A673 (cell line): ENCODE data around the gene BABAM2. TPM values are rescaled to one million over a fixed set of nuclear protein-coding genes. Genes with fewer than 3 reads are reported as not detected.

Source experiments
- BruUV-seq: library from RNA; stranded (reverse); fragments of 400-500 nt; replicated peaks from 2 replicates; lab custom pipeline; 2021; lab: Mats Ljungman, UMichigan
- CTCF ChIA-PET: fragments of 300-600 bp; sonication (Branson Sonifier 250); formaldehyde crosslinking; loops from one replicate; lab custom pipeline; 2022; ENCODE audit warnings: antibody characterized with exemption; lab: Charles Lee
- POLR2A ChIA-PET: fragments of 300-600 bp; sonication (Branson Sonifier 250); formaldehyde crosslinking; loops from one replicate; lab custom pipeline; 2022; ENCODE audit warnings: antibody characterized with exemption; ENCODE audit not compliant: low non-redundant PET; lab: Charles Lee
- DNase-seq: peaks from one replicate; pipeline ENCODE4 v3.0.0-alpha.2; 2015; ENCODE audit warnings: low spot score
- H3K27ac ChIP-seq: fragments of 200-600 bp; sonication (generic); 2 replicates; pipeline ENCODE4 v1.5.1; 2016; ENCODE audit warnings: mixed run types, low read depth, mild to moderate bottlenecking, mixed read lengths, antibody characterized with exemption, low read length; ENCODE audit not compliant: poor library complexity, severe bottlenecking
- H3K27me3 ChIP-seq: fragments of 200-600 bp; sonication (generic); replicated peaks from 2 replicates; pipeline ENCODE4 v1.6.1; 2017; ENCODE audit warnings: mixed run types, low read depth, mild to moderate bottlenecking, mixed read lengths, antibody characterized with exemption, low read length; ENCODE audit not compliant: insufficient read depth, poor library complexity
- H3K36me3 ChIP-seq: fragments of 200-600 bp; sonication (generic); 2 replicates; pipeline ENCODE4 v1.6.1; 2016; ENCODE audit warnings: mixed run types, mild to moderate bottlenecking, mixed read lengths, antibody characterized with exemption, low read length; ENCODE audit not compliant: insufficient read depth, poor library complexity, severe bottlenecking
- H3K4me1 ChIP-seq: fragments of 200-600 bp; sonication (generic); 2 replicates; pipeline ENCODE4 v1.6.1; 2017; ENCODE audit warnings: mixed run types, mild to moderate bottlenecking, mixed read lengths, antibody characterized with exemption, low read length; ENCODE audit not compliant: insufficient read depth, poor library complexity, severe bottlenecking
- H3K4me3 ChIP-seq: fragments of 200-600 bp; sonication (generic); 2 replicates; pipeline ENCODE4 v1.5.1; 2016; ENCODE audit warnings: low read depth, mixed run types, mild to moderate bottlenecking, mixed read lengths, low read length; ENCODE audit not compliant: poor library complexity, severe bottlenecking
- H3K9me3 ChIP-seq: fragments of 200-600 bp; sonication (generic); 2 replicates; pipeline ENCODE4 v1.6.1; 2016; ENCODE audit warnings: mixed run types, low read depth, mild to moderate bottlenecking, mixed read lengths, antibody characterized with exemption, low read length; ENCODE audit not compliant: poor library complexity, severe bottlenecking
- EZH2 ChIP-seq: fragments of 200-600 bp; sonication (generic); IDR thresholded peaks from 2 replicates; pipeline ENCODE4 v1.6.1; 2017; ENCODE audit warnings: borderline replicate concordance, low read depth, mild to moderate bottlenecking, mixed read lengths, antibody characterized with exemption, low read length; ENCODE audit not compliant: poor library complexity, severe bottlenecking
- intact Hi-C: fragments of 100-400 bp; cut with micrococcal nuclease; formaldehyde crosslinking; loops from one replicate; pipeline ENCODE4 v1.10.0; 2022; ENCODE audit not compliant: unreplicated experiment
- total RNA-seq: library from RNA; stranded (reverse); gene quantifications from 2 replicates; pipeline ENCODE4 v1.2.3, GENCODE V29; 2021
- TF ChIP-seq, protein P1 (sequence below): fragments of 300-800, 200-600 bp; sonication (generic); conservative IDR thresholded peaks from 2 replicates; pipeline ENCODE4 v1.5.1; 2017; ENCODE audit warnings: low read depth, mild to moderate bottlenecking, antibody characterized with exemption, low read length, moderate library complexity, mixed read lengths

Gene BABAM2
- total RNA-seq, 1 experiment from 2014 or later: 21.8 TPM

- intact Hi-C loops: no loop called here
- no peak for DNase-seq
- H3K27ac ChIP-seq: no peak overlapping the region
- POLR2A ChIA-PET: interaction anchor here (0.6 kb wide), 1 partner anchor 1340 kb away, joined by 3 read pairs; no protein-coding TSS in a partner anchor
- H3K4me3 ChIP-seq: no peak overlapping the region
- TF ChIP-seq, protein P1, sequence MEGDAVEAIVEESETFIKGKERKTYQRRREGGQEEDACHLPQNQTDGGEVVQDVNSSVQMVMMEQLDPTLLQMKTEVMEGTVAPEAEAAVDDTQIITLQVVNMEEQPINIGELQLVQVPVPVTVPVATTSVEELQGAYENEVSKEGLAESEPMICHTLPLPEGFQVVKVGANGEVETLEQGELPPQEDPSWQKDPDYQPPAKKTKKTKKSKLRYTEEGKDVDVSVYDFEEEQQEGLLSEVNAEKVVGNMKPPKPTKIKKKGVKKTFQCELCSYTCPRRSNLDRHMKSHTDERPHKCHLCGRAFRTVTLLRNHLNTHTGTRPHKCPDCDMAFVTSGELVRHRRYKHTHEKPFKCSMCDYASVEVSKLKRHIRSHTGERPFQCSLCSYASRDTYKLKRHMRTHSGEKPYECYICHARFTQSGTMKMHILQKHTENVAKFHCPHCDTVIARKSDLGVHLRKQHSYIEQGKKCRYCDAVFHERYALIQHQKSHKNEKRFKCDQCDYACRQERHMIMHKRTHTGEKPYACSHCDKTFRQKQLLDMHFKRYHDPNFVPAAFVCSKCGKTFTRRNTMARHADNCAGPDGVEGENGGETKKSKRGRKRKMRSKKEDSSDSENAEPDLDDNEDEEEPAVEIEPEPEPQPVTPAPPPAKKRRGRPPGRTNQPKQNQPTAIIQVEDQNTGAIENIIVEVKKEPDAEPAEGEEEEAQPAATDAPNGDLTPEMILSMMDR: no peak
- TF ChIP-seq EZH2: no peak
- H3K27me3 ChIP-seq: no peaks in the 10 kb centered on the region
- H3K36me3 ChIP-seq: no peaks in the 10 kb centered on the region
- peaks cover 3% of the 10 kb centered on the region for H3K9me3 ChIP-seq
- H3K4me1 ChIP-seq: peaks cover 5% of the 10 kb centered on the region
- no TSS peak for BruUV-seq
- CTCF ChIA-PET: interaction anchor here (0.7 kb wide), 1 partner anchor 1694 kb away, joined by 5 read pairs; no protein-coding TSS in a partner anchor
These were observed 37.8 kb upstream of the BABAM2 start for GRCh38 chr2:27852691-27853090.

DNA sequence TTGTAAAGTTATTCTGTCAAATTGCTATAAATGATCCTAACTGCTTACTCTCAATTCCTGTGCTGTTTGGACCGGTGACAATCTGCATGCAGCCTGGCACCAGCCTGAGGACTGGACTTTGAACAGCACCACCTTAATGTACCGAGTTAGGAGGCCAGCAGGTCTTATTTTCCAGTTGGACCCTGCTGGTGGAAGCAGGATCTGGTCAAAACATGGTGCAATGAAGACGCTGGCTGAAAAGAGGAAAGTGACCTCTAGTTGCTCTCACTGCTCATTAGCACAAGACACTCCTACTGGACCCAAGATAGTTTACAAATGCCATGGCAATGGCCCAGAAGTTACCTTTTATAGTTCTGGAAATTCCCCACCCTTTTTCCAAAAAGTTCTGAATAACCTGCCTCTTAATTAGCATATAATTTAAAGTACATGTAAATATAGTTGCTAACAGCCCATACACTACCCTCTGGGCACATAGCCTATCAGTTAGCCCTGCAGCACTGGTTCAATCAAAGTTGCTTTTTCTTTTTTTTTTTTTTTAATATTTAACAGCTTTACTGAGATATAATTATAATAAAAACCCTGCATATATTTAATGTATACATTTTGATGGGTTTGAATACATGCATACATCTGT, 36.2 kb upstream of the BABAM2 start:
- Histone ChIP-seq H3K27me3 (no peaks in the 10 kb centered on the region), H3K4me3 (no peak overlapping the region), H3K4me1 (peaks cover 5% of the 10 kb centered on the region), H3K9me3 (peaks cover 6% of the 10 kb centered on the region), H3K36me3 (no peaks in the 10 kb centered on the region), H3K27ac (no peak overlapping the region)
- ChIA-PET CTCF (no interaction called here), POLR2A (no interaction called here)
- no TSS peak for BruUV-seq
- TF ChIP-seq, protein P1: no peak
- TF ChIP-seq EZH2: no peak
- intact Hi-C loops: no loop called here
- no peak for DNase-seq

- DNase-seq: peak; percentile 18
- TF ChIP-seq, protein P1: no peak
- no peak for TF ChIP-seq EZH2
- POLR2A ChIA-PET: no interaction called here
These were observed 35.1 kb upstream of the BABAM2 start for GRCh38 chr2:27855476-27855875.

More at GRCh38 chr2:27855476-27855875, 35.1 kb upstream of the BABAM2 start:
- BruUV-seq: no TSS peak
- Histone ChIP-seq H3K9me3 (peaks cover 6% of the 10 kb centered on the region), H3K4me3 (no peak overlapping the region), H3K27me3 (no peaks in the 10 kb centered on the region), H3K36me3 (no peaks in the 10 kb centered on the region), H3K27ac (no peak overlapping the region), H3K4me1 (peaks cover 5% of the 10 kb centered on the region)
- intact Hi-C loops: no loop called here
- CTCF ChIA-PET: no interaction called here
